GM12878 (cell line): ENCODE results near the gene BRICD5. TPM values are rescaled to one million over a fixed set of nuclear protein-coding genes. Genes with fewer than 3 reads are reported as not detected.
A peak's percentile ranks its signal among the peaks of the same experiment; 100 is the strongest.

Source experiments
- BMI1 ChIP-seq: fragments of 450-650 bp; IDR thresholded peaks from 2 replicates; pipeline ENCODE4 v1.6.1; 2016; ENCODE audit warnings: mild to moderate bottlenecking, moderate library complexity, borderline replicate concordance
- CBX3 ChIP-seq: fragments of 200-600 bp; sonication (generic); IDR thresholded peaks from 2 replicates; pipeline ENCODE4 v1.6.1; 2016; ENCODE audit warnings: low read depth, borderline replicate concordance
- DPF2 ChIP-seq: fragments of 450-650 bp; IDR thresholded peaks from 2 replicates; pipeline ENCODE4 v1.6.1; 2017; ENCODE audit warnings: mild to moderate bottlenecking
- ETV6 ChIP-seq, 2 experiments: fragments of 450-650 bp in 1 of 2; IDR thresholded peaks in 1 of 2; conservative IDR thresholded peaks in 1 of 2; 2 replicates each; pipeline ENCODE4 v1.6.1; 2014; ENCODE audit warnings: antibody characterized with exemption in 1 of 2, borderline replicate concordance in 1 of 2, low read depth in 1 of 2, mild to moderate bottlenecking in 1 of 2, moderate library complexity in 1 of 2
- EZH2 ChIP-seq: IDR thresholded peaks from 2 replicates; pipeline ENCODE4 v1.6.1; 2012; ENCODE audit warnings: low read depth, mild to moderate bottlenecking, control low read depth, inconsistent platforms, low read length, borderline replicate concordance; ENCODE audit not compliant: control insufficient read depth
- HCFC1 ChIP-seq: fragments of 150-350 bp; IDR thresholded peaks from 2 replicates; pipeline ENCODE4 v1.6.1; 2014; ENCODE audit warnings: low read length
- IKZF1 ChIP-seq: fragments of 450-650 bp; conservative IDR thresholded peaks from 2 replicates; pipeline ENCODE4 v1.6.1; 2017; ENCODE audit warnings: antibody characterized with exemption, mild to moderate bottlenecking
- JUNB ChIP-seq: IDR thresholded peaks from 2 replicates; pipeline ENCODE4 v1.6.1; 2016; ENCODE audit warnings: antibody characterized with exemption, mild to moderate bottlenecking
- MEF2A ChIP-seq: IDR thresholded peaks from 2 replicates; pipeline ENCODE4 v1.6.1; 2011; ENCODE audit warnings: low read depth, mild to moderate bottlenecking, low read length, moderate library complexity; ENCODE audit not compliant: insufficient read depth
- MXI1 ChIP-seq: fragments of 150-350 bp; IDR thresholded peaks from 2 replicates; pipeline ENCODE4 v1.6.1; 2011; ENCODE audit warnings: low read depth, mild to moderate bottlenecking, inconsistent platforms, low read length, improper control_type of control experiment
- NFIC ChIP-seq: IDR thresholded peaks from 2 replicates; pipeline ENCODE4 v1.6.1; 2012; ENCODE audit warnings: low read depth, mild to moderate bottlenecking, inconsistent platforms, low read length, moderate library complexity
- NFXL1 ChIP-seq: fragments of 450-650 bp; IDR thresholded peaks from 2 replicates; pipeline ENCODE4 v1.6.1; 2017; ENCODE audit warnings: antibody characterized with exemption, mild to moderate bottlenecking, borderline replicate concordance
- NFYB ChIP-seq: IDR thresholded peaks from 2 replicates; pipeline ENCODE4 v1.6.1; 2011; ENCODE audit warnings: low read depth, mild to moderate bottlenecking, low read length, improper control_type of control experiment, moderate library complexity; ENCODE audit not compliant: insufficient read depth
- PAX5 ChIP-seq: IDR thresholded peaks from 2 replicates; pipeline ENCODE4 v1.6.1; 2011; ENCODE audit warnings: low read depth, low read length, borderline replicate concordance
- SMARCA5 ChIP-seq: fragments of 450-650 bp; IDR thresholded peaks from 2 replicates; pipeline ENCODE4 v1.6.1; 2017; ENCODE audit warnings: mild to moderate bottlenecking
- SPI1 ChIP-seq: IDR thresholded peaks from 2 replicates; pipeline ENCODE4 v1.6.1; 2011; ENCODE audit warnings: low read depth, mild to moderate bottlenecking, low read length, moderate library complexity, borderline replicate concordance; ENCODE audit not compliant: insufficient read depth
- SREBF2 ChIP-seq: IDR thresholded peaks from 2 replicates; pipeline ENCODE4 v1.6.1; 2012; ENCODE audit warnings: mild to moderate bottlenecking, low read length
- ZNF217 ChIP-seq: fragments of 450-650 bp; IDR thresholded peaks from 2 replicates; pipeline ENCODE4 v1.6.1; 2017; ENCODE audit warnings: antibody characterized with exemption, mild to moderate bottlenecking
- polyA plus RNA-seq, 11 experiments: library from polyadenylated mRNA; depleted of rRNA in 4 of 11; unstranded in 6 of 11; stranded (reverse) in 5 of 11; fragments of >200 nt; fragmentation: Nextera tagmentation in 4 of 11; fragmentation: Illumina TruSeq in 1 of 11; extraction: Ambion mirVana in 4 of 11; extraction: Trizol in 1 of 11; gene quantifications; 1 replicate in 1 of 11; 2 replicates in 10 of 11; pipeline versions ENCODE4 v1.2.1 to v1.2.3, GENCODE V29; 2011 to 2016; ENCODE audit warnings: inconsistent platforms in 2 of 11, missing spikeins in 2 of 11, low read depth in 1 of 11
- total RNA-seq, 4 experiments: library from RNA; depleted of rRNA in 3 of 4; stranded (reverse); fragments of >200 nt in 3 of 4; fragmentation: Illumina TruSeq in 1 of 4; extraction: Trizol in 1 of 4; gene quantifications; 2 replicates each; pipeline versions ENCODE4 v1.2.1 to v1.2.3, GENCODE V29; 2013 to 2021
- TF ChIP-seq, protein P1 (sequence below): IDR thresholded peaks from 2 replicates; pipeline ENCODE4 v1.6.1; 2011; ENCODE audit warnings: borderline replicate concordance, low read depth, mild to moderate bottlenecking, moderate library complexity, mixed read lengths, low read length; ENCODE audit not compliant: insufficient read depth; ENCODE audit errors: extremely low read length
- TF ChIP-seq, protein P2 (sequence below): fragments of 450-650 bp; conservative IDR thresholded peaks from 2 replicates; pipeline ENCODE4 v1.6.1; 2017; ENCODE audit warnings: mild to moderate bottlenecking, moderate library complexity
- TF ChIP-seq, protein P3 (sequence below): IDR thresholded peaks from 2 replicates; pipeline ENCODE4 v1.6.1; 2012; ENCODE audit warnings: improper control_type of control experiment, low read depth, low read length; ENCODE audit not compliant: insufficient replicate concordance

The BRICD5 gene
- total and polyA plus RNA-seq, 10 of the 15 experiments (the other 5 are each of a cell fraction or from before 2014, with no cell fraction given): 0.58 to 11.6 (median 1.5) TPM; not detected in 1

DNA sequence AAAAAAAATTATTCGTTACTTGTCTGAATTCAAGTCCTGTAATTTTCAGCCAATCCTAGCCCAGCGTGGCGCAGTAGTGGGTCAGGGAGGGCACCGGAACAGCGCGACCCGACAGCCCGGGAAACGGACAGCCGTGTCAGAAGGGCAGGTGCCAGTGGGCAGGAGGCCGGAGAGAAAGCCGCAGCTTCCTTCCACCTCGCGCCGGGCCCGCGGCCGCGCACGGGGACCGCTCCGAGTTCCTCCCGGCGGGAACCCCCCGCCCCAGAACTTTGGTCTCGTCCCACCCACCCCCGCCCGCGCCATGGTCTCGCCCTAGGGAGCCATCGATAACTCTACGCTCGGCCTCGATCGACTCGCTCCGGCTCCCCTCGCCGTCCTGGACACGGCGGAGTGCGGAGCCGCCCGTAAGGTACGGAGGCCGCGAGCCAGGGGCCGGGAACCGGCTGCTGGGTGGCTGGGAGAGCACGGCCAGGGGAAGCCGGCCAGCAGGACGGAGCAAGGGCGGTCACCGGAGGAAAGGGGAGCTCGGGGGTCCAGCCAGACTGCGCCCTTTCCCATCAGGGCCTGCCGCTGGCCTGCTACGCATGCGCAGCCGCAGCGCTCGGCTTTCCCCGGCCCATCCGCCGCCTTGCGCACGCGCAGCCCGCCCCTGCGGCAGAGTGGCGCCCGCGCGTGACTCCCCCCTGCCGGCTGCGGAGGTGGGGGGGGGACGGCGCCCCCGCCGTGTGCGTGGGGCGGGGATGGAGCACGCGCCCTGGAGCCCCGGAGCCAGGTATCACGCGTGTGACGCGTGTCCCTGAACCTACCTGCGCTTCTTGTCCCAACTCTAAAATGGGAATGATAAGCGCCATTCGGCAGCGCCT is 5.3 kb downstream of the BRICD5 start, which contains the start of gene MLST8 (continued):
- TF ChIP-seq, protein P1, sequence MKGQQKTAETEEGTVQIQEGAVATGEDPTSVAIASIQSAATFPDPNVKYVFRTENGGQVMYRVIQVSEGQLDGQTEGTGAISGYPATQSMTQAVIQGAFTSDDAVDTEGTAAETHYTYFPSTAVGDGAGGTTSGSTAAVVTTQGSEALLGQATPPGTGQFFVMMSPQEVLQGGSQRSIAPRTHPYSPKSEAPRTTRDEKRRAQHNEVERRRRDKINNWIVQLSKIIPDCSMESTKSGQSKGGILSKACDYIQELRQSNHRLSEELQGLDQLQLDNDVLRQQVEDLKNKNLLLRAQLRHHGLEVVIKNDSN: peak; percentile 57
- TF ChIP-seq SREBF2 (no peak), MEF2A (no peak), CBX3 (no peak), MXI1 (peak; percentile 75), NFYB (peak; percentile 31; the same call in 1 of the 2 replicates), NFXL1 (0 out of 2 replicates have a peak, but pooled peaks have one; percentile 36), SMARCA5 (no peak; the same call in 1 of the 2 replicates), DPF2 (peak; percentile 39), JUNB (no peak), EZH2 (no peak), HCFC1 (peak; percentile 80), ZNF217 (peak; percentile 69), BMI1 (no peak), SPI1 (0 out of 2 replicates have a peak, but pooled peaks have one; percentile 19), IKZF1 (peak; percentile 100), NFIC (no peak), ETV6 (conservative IDR thresholded peaks at IDR 0.05 in 1 of 2, IDR thresholded peaks at IDR 0.05 in 1 of 2; ENCODE audit: borderline replicate concordance in 1 of 2, low read depth in 1 of 2) (no peak), PAX5 (peak; percentile 12; the same call in 1 of the 2 replicates)
- TF ChIP-seq, protein P2, sequence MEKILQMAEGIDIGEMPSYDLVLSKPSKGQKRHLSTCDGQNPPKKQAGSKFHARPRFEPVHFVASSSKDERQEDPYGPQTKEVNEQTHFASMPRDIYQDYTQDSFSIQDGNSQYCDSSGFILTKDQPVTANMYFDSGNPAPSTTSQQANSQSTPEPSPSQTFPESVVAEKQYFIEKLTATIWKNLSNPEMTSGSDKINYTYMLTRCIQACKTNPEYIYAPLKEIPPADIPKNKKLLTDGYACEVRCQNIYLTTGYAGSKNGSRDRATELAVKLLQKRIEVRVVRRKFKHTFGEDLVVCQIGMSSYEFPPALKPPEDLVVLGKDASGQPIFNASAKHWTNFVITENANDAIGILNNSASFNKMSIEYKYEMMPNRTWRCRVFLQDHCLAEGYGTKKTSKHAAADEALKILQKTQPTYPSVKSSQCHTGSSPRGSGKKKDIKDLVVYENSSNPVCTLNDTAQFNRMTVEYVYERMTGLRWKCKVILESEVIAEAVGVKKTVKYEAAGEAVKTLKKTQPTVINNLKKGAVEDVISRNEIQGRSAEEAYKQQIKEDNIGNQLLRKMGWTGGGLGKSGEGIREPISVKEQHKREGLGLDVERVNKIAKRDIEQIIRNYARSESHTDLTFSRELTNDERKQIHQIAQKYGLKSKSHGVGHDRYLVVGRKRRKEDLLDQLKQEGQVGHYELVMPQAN: peak; percentile 86
- TF ChIP-seq, protein P3, sequence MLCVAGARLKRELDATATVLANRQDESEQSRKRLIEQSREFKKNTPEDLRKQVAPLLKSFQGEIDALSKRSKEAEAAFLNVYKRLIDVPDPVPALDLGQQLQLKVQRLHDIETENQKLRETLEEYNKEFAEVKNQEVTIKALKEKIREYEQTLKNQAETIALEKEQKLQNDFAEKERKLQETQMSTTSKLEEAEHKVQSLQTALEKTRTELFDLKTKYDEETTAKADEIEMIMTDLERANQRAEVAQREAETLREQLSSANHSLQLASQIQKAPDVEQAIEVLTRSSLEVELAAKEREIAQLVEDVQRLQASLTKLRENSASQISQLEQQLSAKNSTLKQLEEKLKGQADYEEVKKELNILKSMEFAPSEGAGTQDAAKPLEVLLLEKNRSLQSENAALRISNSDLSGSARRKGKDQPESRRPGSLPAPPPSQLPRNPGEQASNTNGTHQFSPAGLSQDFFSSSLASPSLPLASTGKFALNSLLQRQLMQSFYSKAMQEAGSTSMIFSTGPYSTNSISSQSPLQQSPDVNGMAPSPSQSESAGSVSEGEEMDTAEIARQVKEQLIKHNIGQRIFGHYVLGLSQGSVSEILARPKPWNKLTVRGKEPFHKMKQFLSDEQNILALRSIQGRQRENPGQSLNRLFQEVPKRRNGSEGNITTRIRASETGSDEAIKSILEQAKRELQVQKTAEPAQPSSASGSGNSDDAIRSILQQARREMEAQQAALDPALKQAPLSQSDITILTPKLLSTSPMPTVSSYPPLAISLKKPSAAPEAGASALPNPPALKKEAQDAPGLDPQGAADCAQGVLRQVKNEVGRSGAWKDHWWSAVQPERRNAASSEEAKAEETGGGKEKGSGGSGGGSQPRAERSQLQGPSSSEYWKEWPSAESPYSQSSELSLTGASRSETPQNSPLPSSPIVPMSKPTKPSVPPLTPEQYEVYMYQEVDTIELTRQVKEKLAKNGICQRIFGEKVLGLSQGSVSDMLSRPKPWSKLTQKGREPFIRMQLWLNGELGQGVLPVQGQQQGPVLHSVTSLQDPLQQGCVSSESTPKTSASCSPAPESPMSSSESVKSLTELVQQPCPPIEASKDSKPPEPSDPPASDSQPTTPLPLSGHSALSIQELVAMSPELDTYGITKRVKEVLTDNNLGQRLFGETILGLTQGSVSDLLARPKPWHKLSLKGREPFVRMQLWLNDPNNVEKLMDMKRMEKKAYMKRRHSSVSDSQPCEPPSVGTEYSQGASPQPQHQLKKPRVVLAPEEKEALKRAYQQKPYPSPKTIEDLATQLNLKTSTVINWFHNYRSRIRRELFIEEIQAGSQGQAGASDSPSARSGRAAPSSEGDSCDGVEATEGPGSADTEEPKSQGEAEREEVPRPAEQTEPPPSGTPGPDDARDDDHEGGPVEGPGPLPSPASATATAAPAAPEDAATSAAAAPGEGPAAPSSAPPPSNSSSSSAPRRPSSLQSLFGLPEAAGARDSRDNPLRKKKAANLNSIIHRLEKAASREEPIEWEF: peak; percentile 95
